Right lung (tissue), 5 donors: ENCODE measurements around the gene ABLIM2. TPM values are rescaled to one million over a fixed set of nuclear protein-coding genes. Genes with fewer than 3 reads are reported as not detected.

Experiments used
- polyA plus RNA-seq, 5 donors: library from polyadenylated mRNA; unstranded; fragments of 120-200 nt; gene quantifications; one replicate each; pipeline versions ENCODE4 v1.2.1 to v1.2.3, GENCODE V29; 2013; ENCODE audit warnings: inconsistent platforms in 1 of 5, low replicate concordance in 1 of 5; ENCODE audit not compliant: insufficient read length in 5 of 5, insufficient read depth in 1 of 5

The ABLIM2 gene
- polyA plus RNA-seq, 5 donors = 5.9 to 7.1 (median 6.1) TPM

Other genes with a start within 250 kb of the ABLIM2 start
- 10 to 100 TPM; 20.4 to 28.0 (median 24.3) TPM for gene AFAP1, start 219.0 kb downstream of the ABLIM2 start, polyA plus RNA-seq
- 10 to 100 TPM; 20.3 to 28.6 (median 25.3) TPM for gene SH3TC1, start 40.5 kb upstream of the ABLIM2 start, polyA plus RNA-seq
- gene HTRA3, start 110.9 kb upstream of the ABLIM2 start, polyA plus RNA-seq = 10 to 100 TPM in 3 of 5 donors, 1 to 10 TPM in 2; 8.6 to 17.7 (median 11.0) TPM